HFFc6 (cell line): ENCODE measurements around the gene DPH6. TPM values are rescaled to one million over a fixed set of nuclear protein-coding genes. Genes with fewer than 3 reads are reported as not detected.
"Not testable (repeated sequence)": the region's sequence is repeated elsewhere in the genome, so short reads cannot be mapped to it uniquely, and the experiment has no call there.

ENCODE experiments used
- DNase-seq: peaks from one replicate; pipeline ENCODE4 v3.0.0-alpha.2; 2018
- H3K27ac Mint-ChIP-seq: 2 replicates; pipeline ENCODE4 v1.8.0; 2020; ENCODE audit warnings: mild to moderate bottlenecking, mixed read lengths
- H3K27me3 Mint-ChIP-seq: 2 replicates; pipeline ENCODE4 v1.8.0; 2021; ENCODE audit warnings: mild to moderate bottlenecking, moderate library complexity, mixed read lengths; ENCODE audit not compliant: insufficient read depth
- H3K36me3 Mint-ChIP-seq: 2 replicates; pipeline ENCODE4 v1.8.0; 2021; ENCODE audit warnings: low read depth, mixed read lengths
- H3K4me1 Mint-ChIP-seq: 2 replicates; pipeline ENCODE4 v1.8.0; 2020; ENCODE audit warnings: low read depth, mixed read lengths
- H3K4me3 Mint-ChIP-seq: 2 replicates; pipeline ENCODE4 v1.8.0; 2020; ENCODE audit warnings: mild to moderate bottlenecking, moderate library complexity, mixed read lengths
- H3K9me3 Mint-ChIP-seq: 2 replicates; pipeline ENCODE4 v1.8.0; 2020; ENCODE audit warnings: mild to moderate bottlenecking, mixed read lengths
- CTCF ChIP-seq: fragments of 200-600 bp; sonication (generic); IDR thresholded peaks from 2 replicates; pipeline ENCODE4 v1.5.0; 2021; ENCODE audit warnings: antibody characterized with exemption, mild to moderate bottlenecking
- long read RNA-seq: library from polyadenylated mRNA; unstranded; transcript quantifications from one replicate; pipeline ENCODE4 v2.0.0, GENCODE V29; 2019
- total RNA-seq, 6 experiments: library from RNA; stranded (reverse); fragmentation: NEBNext Ultra II Directional; extraction: Animal tissue kit (Norgen Biotek cat#: 25700); gene quantifications; 2 replicates in 1 of 6; 3 replicates in 5 of 6; pipeline ENCODE4 v1.2.3, GENCODE V29; 2021

DPH6 gene
- 10 to 100 TPM in 4 of 6 experiments, 1 to 10 TPM in 2; 8.9 to 14.8 (median 12.1) TPM for total RNA-seq
- long read RNA-seq, transcript DPH6-201 (9 exons, 2,099 nt): major isoform, 7 of 14 reads
- long read RNA-seq, partial matches to known transcripts: 1 of 14 reads
- long read RNA-seq, other reads (novel, unspliced or antisense): 4 of 14 reads

- Mint-ChIP-seq H3K4me3 (peak within 1 kb of the TSS; percentile 96), H3K36me3 (peaks cover 18% of the 10 kb centered on the region), H3K27me3 (peaks cover 1% of the 10 kb centered on the region), H3K4me1 (peaks cover 50% of the 10 kb centered on the region), H3K9me3 (no peaks in the 10 kb centered on the region), H3K27ac (peak within 1 kb of the TSS; percentile 97)
- peak; percentile 38; the same call in 1 of the 2 replicates for TF ChIP-seq CTCF
- peak; percentile 77 for DNase-seq
These were observed at the start of gene DPH6 for GRCh38 chr15:35545824-35546510. Gene DPH6 (minus strand): TSS chr15:35546165. CDS start chr15:35546141, 24 bp downstream.

GRCh38 chr15:35595656-35596055 is 49.7 kb upstream of the DPH6 start:
- Mint-ChIP-seq H3K9me3 (no peaks in the 10 kb centered on the region), H3K4me1 (peaks cover 7% of the 10 kb centered on the region), H3K36me3 (no peaks in the 10 kb centered on the region), H3K27ac (no peak overlapping the region), H3K27me3 (peaks cover 2% of the 10 kb centered on the region), H3K4me3 (no peak overlapping the region)
- TF ChIP-seq CTCF: no peak
- DNase-seq: no peak

GRCh38 chr15:35591987-35592386 is 46.0 kb upstream of the DPH6 start:
- H3K36me3 Mint-ChIP-seq, H3K4me1 Mint-ChIP-seq, H3K9me3 Mint-ChIP-seq, H3K27me3 Mint-ChIP-seq, H3K4me3 Mint-ChIP-seq, H3K27ac Mint-ChIP-seq, DNase-seq: not testable (repeated sequence)

GRCh38 chr15:35583863-35584528 is 38.0 kb upstream of the DPH6 start:
- H3K36me3 Mint-ChIP-seq: no peaks in the 10 kb centered on the region
- DNase-seq: no peak
- TF ChIP-seq CTCF: no peak

GRCh38 chr15:35580606-35581005 is 34.6 kb upstream of the DPH6 start:
- Mint-ChIP-seq H3K4me1 (no peaks in the 10 kb centered on the region), H3K4me3 (no peak overlapping the region), H3K27me3 (no peaks in the 10 kb centered on the region), H3K9me3 (no peaks in the 10 kb centered on the region), H3K36me3 (no peaks in the 10 kb centered on the region), H3K27ac (no peak overlapping the region)
- no peak for DNase-seq
- no peak for TF ChIP-seq CTCF

More at GRCh38 chr15:35583863-35584528, 38.0 kb upstream of the DPH6 start:
- H3K27me3 Mint-ChIP-seq: no peaks in the 10 kb centered on the region
- no peak overlapping the region for H3K27ac Mint-ChIP-seq
- H3K9me3 Mint-ChIP-seq: no peaks in the 10 kb centered on the region
- H3K4me1 Mint-ChIP-seq: no peaks in the 10 kb centered on the region
- H3K4me3 Mint-ChIP-seq: no peak overlapping the region

GRCh38 chr15:35567392-35567791 is 21.4 kb upstream of the DPH6 start:
- no peak overlapping the region for H3K4me3 Mint-ChIP-seq
- no peaks in the 10 kb centered on the region for H3K36me3 Mint-ChIP-seq
- H3K9me3 Mint-ChIP-seq: no peaks in the 10 kb centered on the region
- no peaks in the 10 kb centered on the region for H3K4me1 Mint-ChIP-seq
- no peak for DNase-seq
- H3K27ac Mint-ChIP-seq: no peak overlapping the region
- no peaks in the 10 kb centered on the region for H3K27me3 Mint-ChIP-seq
- no peak for TF ChIP-seq CTCF
